ENCODE data around the gene MRPL17.

The MRPL17 gene

GRCh38 chr11:6671991-6672390, 11.1 kb downstream of the MRPL17 start:
- Histone ChIP-seq H2BK15ac (replicated peaks; ENCODE audit: low read depth) (no peak overlapping the region), H3K56ac (ENCODE audit: low read length) (no peak overlapping the region), H3K9ac (ENCODE audit: low read length) (no peak overlapping the region), H3K4me1 (ENCODE audit: control insufficient read depth, low read depth, low read length) (no peaks in the 10 kb centered on the region), H4K8ac (ENCODE audit: low read depth, low read length) (no peak overlapping the region), H2BK5ac (ENCODE audit: low read length) (no peak overlapping the region), H3K4ac (ENCODE audit: low read depth, low read length) (no peak overlapping the region), H3K36me3 (ENCODE audit: control insufficient read depth, insufficient read depth, low read length) (no peaks in the 10 kb centered on the region), H3K27me3 (ENCODE audit: insufficient read depth, low read length, poor library complexity) (no peaks in the 10 kb centered on the region), H3K23ac (ENCODE audit: low read length) (no peak overlapping the region), H3K79me1 (ENCODE audit: low read length) (no peaks in the 10 kb centered on the region), H3K4me2 (ENCODE audit: low read length) (no peak overlapping the region), H3K27ac (ENCODE audit: low read depth, low read length) (no peak overlapping the region), H2AK5ac (ENCODE audit: low read length) (no peak overlapping the region), H3K18ac (ENCODE audit: low read length) (no peak overlapping the region), H4K5ac (ENCODE audit: low read length) (no peak overlapping the region), H3K4me3 (ENCODE audit: low read length) (no peak overlapping the region), H2BK120ac (ENCODE audit: low read depth, low read length) (no peak overlapping the region), H3K79me2 (ENCODE audit: control insufficient read depth, insufficient read depth, low read length) (no peaks in the 10 kb centered on the region)
- no peak for DNase-seq
- WGBS (ENCODE audit: extremely low coverage, insufficient coverage, low lambda C conversion rate), result no CpG with 5 or more reads among the region's 2 CpGs

DNA sequence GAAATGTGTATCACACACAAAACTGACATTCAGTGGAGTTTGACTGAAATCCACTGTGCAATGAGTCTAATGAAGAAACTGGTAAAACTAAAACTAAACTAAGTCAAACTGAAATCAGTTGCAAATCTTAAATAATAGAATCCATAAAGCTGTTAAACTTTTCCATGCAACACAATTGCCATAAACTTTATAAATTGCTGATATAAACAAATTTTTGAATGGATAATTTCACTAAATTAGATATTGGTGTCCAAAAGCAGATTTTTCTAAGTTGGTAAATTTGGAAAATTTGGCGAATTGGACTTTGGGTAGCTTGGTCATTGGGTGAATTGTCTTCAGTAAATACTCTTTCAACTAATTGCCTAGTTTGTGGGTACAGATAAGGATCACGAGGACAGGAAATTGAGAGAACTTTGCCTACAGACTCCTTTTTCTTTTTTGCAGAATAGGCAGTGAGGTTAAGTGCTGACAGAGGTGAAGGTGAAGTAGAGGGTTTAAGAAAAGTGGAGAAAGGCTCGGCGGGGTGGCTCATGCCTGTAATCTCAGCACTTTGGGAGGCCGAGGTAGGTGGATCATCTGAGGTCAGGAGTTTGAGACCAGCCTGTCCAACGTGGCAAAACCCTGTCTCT, 12.8 kb downstream of the MRPL17 start:
- H3K9ac ChIP-seq (ENCODE audit: low read length), result no peak overlapping the region
- no peaks in the 10 kb centered on the region for H3K27me3 ChIP-seq (ENCODE audit: insufficient read depth, low read length, poor library complexity)
- no CpG with 5 or more reads among the region's 6 CpGs for whole genome bisulfite sequencing (ENCODE audit: extremely low coverage, insufficient coverage, low lambda C conversion rate)
- H3K4me2 ChIP-seq (ENCODE audit: low read length), result no peak overlapping the region
- no peak for DNase-seq
- no peak overlapping the region for H2BK120ac ChIP-seq (ENCODE audit: low read depth, low read length)
- H3K79me1 ChIP-seq (ENCODE audit: low read length), result no peaks in the 10 kb centered on the region
- no peak overlapping the region for H3K18ac ChIP-seq (ENCODE audit: low read length)
- H2BK15ac ChIP-seq (replicated peaks; ENCODE audit: low read depth), result no peak overlapping the region
- no peak overlapping the region for H2AK5ac ChIP-seq (ENCODE audit: low read length)
- H4K8ac ChIP-seq (ENCODE audit: low read depth, low read length), result no peak overlapping the region
- H3K4ac ChIP-seq (ENCODE audit: low read depth, low read length), result no peak overlapping the region
- no peaks in the 10 kb centered on the region for H3K4me1 ChIP-seq (ENCODE audit: control insufficient read depth, low read depth, low read length)
- H4K5ac ChIP-seq (ENCODE audit: low read length), result no peak overlapping the region
- no peak overlapping the region for H3K23ac ChIP-seq (ENCODE audit: low read length)
- no peak overlapping the region for H3K56ac ChIP-seq (ENCODE audit: low read length)
- H3K27ac ChIP-seq (ENCODE audit: low read depth, low read length), result no peak overlapping the region
- no peaks in the 10 kb centered on the region for H3K79me2 ChIP-seq (ENCODE audit: control insufficient read depth, insufficient read depth, low read length)
- no peaks in the 10 kb centered on the region for H3K36me3 ChIP-seq (ENCODE audit: control insufficient read depth, insufficient read depth, low read length)
- no peak overlapping the region for H3K4me3 ChIP-seq (ENCODE audit: low read length)
- H2BK5ac ChIP-seq (ENCODE audit: low read length), result no peak overlapping the region

DNA sequence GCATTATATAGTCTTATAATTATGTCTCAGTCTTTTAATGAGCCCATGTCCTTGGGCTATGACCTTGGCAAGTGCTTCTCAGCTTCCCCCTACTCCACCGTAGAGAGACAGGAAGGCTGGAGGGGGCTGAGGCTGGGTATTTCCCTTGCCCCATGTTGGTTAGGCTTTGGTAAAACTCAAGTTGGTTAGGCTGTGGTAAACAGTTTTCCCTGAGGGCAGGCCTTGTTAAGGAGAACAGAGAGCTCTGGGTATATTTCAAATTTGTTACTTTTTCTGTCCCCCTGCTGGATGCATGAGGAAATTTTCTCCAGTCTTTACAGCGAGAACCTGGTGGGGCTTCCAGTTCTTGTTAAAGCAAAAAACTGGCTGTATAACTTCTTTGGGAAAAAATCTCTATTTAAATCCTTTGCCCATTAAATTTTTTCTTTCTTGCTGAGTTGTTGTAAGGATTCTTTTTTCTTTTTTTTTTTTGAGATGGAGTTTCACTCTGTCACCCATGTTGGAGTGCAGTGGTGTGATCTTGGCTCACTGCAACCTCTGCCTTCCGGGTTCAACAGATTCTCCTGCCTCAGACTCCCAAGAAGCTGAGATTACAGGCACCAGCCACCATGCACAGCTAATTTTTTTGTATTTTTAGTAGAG, 15.3 kb downstream of the MRPL17 start:
- peak; percentile 69 for DNase-seq
- no peak overlapping the region for H3K18ac ChIP-seq (ENCODE audit: low read length)
- no peak overlapping the region for H3K4me2 ChIP-seq (ENCODE audit: low read length)
- no peak overlapping the region for H4K5ac ChIP-seq (ENCODE audit: low read length)
- no peaks in the 10 kb centered on the region for H3K36me3 ChIP-seq (ENCODE audit: control insufficient read depth, insufficient read depth, low read length)
- H2BK5ac ChIP-seq (ENCODE audit: low read length), result no peak overlapping the region
- H3K79me2 ChIP-seq (ENCODE audit: control insufficient read depth, insufficient read depth, low read length), result no peaks in the 10 kb centered on the region
- no peak overlapping the region for H2AK5ac ChIP-seq (ENCODE audit: low read length)
- H3K27me3 ChIP-seq (ENCODE audit: insufficient read depth, low read length, poor library complexity), result no peaks in the 10 kb centered on the region
- no peak overlapping the region for H3K23ac ChIP-seq (ENCODE audit: low read length)
- no peak overlapping the region for H3K9ac ChIP-seq (ENCODE audit: low read length)
- H3K79me1 ChIP-seq (ENCODE audit: low read length), result no peaks in the 10 kb centered on the region
- H2BK120ac ChIP-seq (ENCODE audit: low read depth, low read length), result no peak overlapping the region
- H2BK15ac ChIP-seq (replicated peaks; ENCODE audit: low read depth), result no peak overlapping the region
- no peak overlapping the region for H4K8ac ChIP-seq (ENCODE audit: low read depth, low read length)
- no peak overlapping the region for H3K27ac ChIP-seq (ENCODE audit: low read depth, low read length)
- no CpG with 5 or more reads among the region's 3 CpGs for WGBS (ENCODE audit: extremely low coverage, insufficient coverage, low lambda C conversion rate)
- no peak overlapping the region for H3K4ac ChIP-seq (ENCODE audit: low read depth, low read length)
- no peak overlapping the region for H3K56ac ChIP-seq (ENCODE audit: low read length)
- no peaks in the 10 kb centered on the region for H3K4me1 ChIP-seq (ENCODE audit: control insufficient read depth, low read depth, low read length)
- no peak overlapping the region for H3K4me3 ChIP-seq (ENCODE audit: low read length)

- no peaks in the 10 kb centered on the region for H3K36me3 ChIP-seq (ENCODE audit: control insufficient read depth, insufficient read depth, low read length)
- no peak overlapping the region for H4K5ac ChIP-seq (ENCODE audit: low read length)
- H3K79me1 ChIP-seq (ENCODE audit: low read length), result no peaks in the 10 kb centered on the region
- no peak overlapping the region for H4K8ac ChIP-seq (ENCODE audit: low read depth, low read length)
- no peak overlapping the region for H2BK5ac ChIP-seq (ENCODE audit: low read length)
- H3K18ac ChIP-seq (ENCODE audit: low read length), result no peak overlapping the region
- H2BK15ac ChIP-seq (replicated peaks; ENCODE audit: low read depth), result no peak overlapping the region
- H3K4me2 ChIP-seq (ENCODE audit: low read length), result no peak overlapping the region
- no peak for DNase-seq
- no peak overlapping the region for H3K27ac ChIP-seq (ENCODE audit: low read depth, low read length)
- H3K9ac ChIP-seq (ENCODE audit: low read length), result no peak overlapping the region
- no peak overlapping the region for H3K23ac ChIP-seq (ENCODE audit: low read length)
- no peak overlapping the region for H3K4ac ChIP-seq (ENCODE audit: low read depth, low read length)
- no CpG with 5 or more reads among the region's 4 CpGs for WGBS (ENCODE audit: extremely low coverage, insufficient coverage, low lambda C conversion rate)
- no peak overlapping the region for H3K56ac ChIP-seq (ENCODE audit: low read length)
- H2AK5ac ChIP-seq (ENCODE audit: low read length), result no peak overlapping the region
- H3K4me3 ChIP-seq (ENCODE audit: low read length), result no peak overlapping the region
- H3K27me3 ChIP-seq (ENCODE audit: insufficient read depth, low read length, poor library complexity), result no peaks in the 10 kb centered on the region
- no peaks in the 10 kb centered on the region for H3K79me2 ChIP-seq (ENCODE audit: control insufficient read depth, insufficient read depth, low read length)
- H3K4me1 ChIP-seq (ENCODE audit: control insufficient read depth, low read depth, low read length), result no peaks in the 10 kb centered on the region
- no peak overlapping the region for H2BK120ac ChIP-seq (ENCODE audit: low read depth, low read length)
These were observed 16.6 kb downstream of the MRPL17 start for GRCh38 chr11:6666302-6667183.

GRCh38 chr11:6664551-6664950, 18.6 kb downstream of the MRPL17 start:
- Histone ChIP-seq H3K4me1 (ENCODE audit: control insufficient read depth, low read depth, low read length) (no peaks in the 10 kb centered on the region), H3K23ac (ENCODE audit: low read length) (no peak overlapping the region), H2BK5ac (ENCODE audit: low read length) (no peak overlapping the region), H3K4me3 (ENCODE audit: low read length) (no peak overlapping the region), H3K4ac (ENCODE audit: low read depth, low read length) (no peak overlapping the region), H2BK15ac (replicated peaks; ENCODE audit: low read depth) (no peak overlapping the region), H3K79me1 (ENCODE audit: low read length) (no peaks in the 10 kb centered on the region), H4K8ac (ENCODE audit: low read depth, low read length) (no peak overlapping the region), H3K56ac (ENCODE audit: low read length) (no peak overlapping the region), H3K27ac (ENCODE audit: low read depth, low read length) (no peak overlapping the region), H3K79me2 (ENCODE audit: control insufficient read depth, insufficient read depth, low read length) (no peaks in the 10 kb centered on the region), H2BK120ac (ENCODE audit: low read depth, low read length) (no peak overlapping the region), H2AK5ac (ENCODE audit: low read length) (no peak overlapping the region), H3K18ac (ENCODE audit: low read length) (no peak overlapping the region), H3K9ac (ENCODE audit: low read length) (no peak overlapping the region), H4K5ac (ENCODE audit: low read length) (no peak overlapping the region), H3K4me2 (ENCODE audit: low read length) (no peak overlapping the region), H3K27me3 (ENCODE audit: insufficient read depth, low read length, poor library complexity) (no peaks in the 10 kb centered on the region), H3K36me3 (ENCODE audit: control insufficient read depth, insufficient read depth, low read length) (no peaks in the 10 kb centered on the region)
- WGBS (ENCODE audit: extremely low coverage, insufficient coverage, low lambda C conversion rate), result no CpG with 5 or more reads among the region's 1 CpG
- DNase-seq, result no peak
